GM21825 (cell line): Measurements from ENCODE around the gene SETD1A.

ENCODE experiments used
- ATAC-seq: cut with Tn5 transposase; IDR thresholded peaks from one replicate; pipeline ENCODE4 v1.9.1; 2021; ENCODE audit warnings: mild to moderate bottlenecking, moderate library complexity; ENCODE audit not compliant: unreplicated experiment

The SETD1A gene

DNA sequence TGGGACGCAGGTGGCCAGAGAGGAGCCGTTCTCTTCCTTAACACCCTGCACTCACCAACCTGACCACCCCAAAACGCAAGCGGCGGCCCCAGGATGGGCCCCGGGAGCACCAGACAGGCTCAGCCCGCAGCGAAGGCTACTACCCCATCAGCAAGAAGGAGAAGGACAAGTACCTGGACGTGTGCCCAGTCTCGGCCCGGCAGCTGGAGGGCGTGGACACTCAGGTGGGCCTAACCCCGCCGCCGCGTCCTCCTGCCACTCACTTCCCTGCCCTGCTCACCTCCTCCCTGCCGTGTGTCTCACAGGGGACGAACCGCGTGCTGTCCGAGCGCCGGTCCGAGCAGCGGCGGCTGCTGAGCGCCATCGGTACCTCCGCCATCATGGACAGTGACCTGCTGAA lies 22.9 kb downstream of the SETD1A start:
- ATAC-seq = no peak

DNA sequence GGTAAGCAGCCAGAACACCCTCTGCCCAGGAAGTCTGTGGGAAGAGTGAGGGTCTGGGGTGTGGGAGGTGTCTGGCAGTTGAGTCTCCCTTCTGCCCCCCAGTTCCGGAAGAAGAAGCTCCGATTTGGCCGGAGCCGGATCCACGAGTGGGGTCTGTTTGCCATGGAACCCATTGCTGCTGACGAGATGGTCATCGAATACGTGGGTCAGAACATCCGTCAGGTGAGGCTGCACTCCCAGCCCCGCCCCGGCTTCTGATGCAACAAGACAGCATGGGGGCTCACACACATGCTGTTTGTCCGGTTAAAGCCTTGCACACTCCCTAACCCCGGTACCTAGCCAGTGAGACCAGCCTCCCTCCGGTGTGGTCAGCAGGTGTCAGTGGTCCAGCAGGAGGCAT lies 23.4 kb downstream of the SETD1A start:
- ATAC-seq = no peak

DNA sequence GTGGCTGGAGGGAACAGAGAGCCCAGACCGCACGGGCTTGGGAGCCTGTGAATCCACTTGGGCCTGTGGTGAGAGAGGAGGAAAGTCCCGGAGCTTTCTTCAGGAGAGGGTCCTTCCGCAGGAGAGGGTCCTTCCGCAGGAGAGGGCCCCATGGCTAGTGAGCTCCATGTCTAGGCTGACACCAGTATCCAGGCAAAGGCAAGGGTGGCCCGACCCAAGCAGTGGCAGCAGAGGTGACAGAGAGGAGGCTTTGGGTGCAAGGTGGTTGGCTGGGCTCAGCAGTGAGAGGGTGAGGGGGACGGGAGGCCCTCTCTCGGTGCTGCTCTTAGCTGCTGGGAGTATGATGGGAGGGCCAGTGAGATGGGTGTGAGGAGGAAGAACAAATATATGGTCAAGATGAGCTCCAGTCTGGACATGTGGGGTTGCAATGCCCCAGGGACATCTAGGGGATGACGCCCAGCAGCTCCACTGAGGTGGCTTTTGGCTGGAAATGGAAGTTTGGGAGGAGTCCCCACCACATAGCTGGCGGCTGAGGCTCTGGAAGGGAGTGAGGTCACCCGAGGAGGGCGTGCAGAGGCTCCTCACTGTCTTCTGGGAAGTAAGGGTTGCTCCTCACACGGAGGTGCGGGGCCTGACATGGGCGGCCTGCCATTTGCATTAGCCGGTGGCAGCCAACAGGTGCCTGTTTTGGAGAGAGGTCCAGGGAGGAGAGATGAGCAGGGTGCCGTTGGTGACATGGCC lies 25.2 kb downstream of the SETD1A start:
- ATAC-seq = no peak

DNA sequence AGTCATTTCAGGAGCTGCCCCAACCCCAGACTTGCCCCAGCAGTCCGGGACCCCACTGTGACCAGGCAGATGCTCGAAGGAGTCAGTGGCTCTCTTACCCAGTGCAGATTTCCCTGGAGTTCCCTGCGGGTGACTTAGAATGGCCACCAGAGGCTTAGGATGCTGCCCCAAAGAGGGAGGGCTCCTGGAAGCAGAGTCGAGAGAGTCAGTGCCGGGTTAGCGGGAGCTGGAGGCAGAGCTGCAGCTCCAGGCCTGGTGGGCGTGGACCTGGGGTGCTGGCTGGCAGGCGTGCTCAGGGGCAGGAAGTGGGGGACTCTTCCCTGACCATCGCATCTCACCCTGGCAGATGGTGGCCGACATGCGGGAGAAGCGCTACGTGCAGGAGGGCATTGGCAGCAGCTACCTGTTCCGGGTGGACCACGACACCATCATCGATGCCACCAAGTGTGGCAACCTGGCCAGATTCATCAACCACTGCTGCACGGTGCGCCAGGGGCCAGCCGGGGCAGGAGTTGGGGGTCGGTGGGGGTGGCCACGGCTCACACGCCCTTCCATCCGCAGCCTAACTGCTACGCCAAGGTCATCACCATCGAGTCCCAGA lies 25.8 kb downstream of the SETD1A start:
- no peak for ATAC-seq

DNA sequence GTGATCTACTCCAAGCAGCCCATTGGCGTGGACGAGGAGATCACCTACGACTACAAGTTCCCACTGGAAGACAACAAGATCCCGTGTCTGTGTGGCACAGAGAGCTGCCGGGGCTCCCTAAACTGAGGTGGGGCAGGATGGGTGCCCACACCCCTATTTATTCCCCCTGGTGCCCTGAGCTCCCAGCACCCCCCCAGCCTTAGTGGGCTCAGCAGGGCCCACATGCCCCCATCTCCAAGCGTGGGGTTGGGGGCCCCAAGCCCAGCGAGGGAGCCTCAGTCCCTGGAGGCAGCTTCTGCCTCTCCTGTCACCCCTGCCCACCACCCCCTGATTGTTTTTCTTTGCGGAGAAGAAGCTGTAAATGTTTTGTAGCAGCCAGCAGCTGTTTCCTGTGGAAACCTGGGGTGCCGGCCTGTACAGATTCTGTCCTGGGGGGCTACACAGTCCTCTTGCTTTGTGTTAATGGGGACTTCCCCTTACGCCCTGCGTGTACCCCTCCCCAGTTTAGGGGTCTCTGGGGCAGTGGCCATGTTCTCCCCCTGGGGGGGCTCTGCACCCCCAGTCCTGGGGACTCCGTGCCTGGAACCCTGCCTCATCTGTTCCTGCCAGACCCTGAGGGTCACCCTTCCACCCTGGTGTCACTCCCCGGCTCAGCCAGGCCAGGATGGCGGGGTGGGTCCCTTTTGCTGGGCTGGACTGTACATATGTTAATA lies 26.5 kb downstream of the SETD1A start:
- no peak for ATAC-seq

DNA sequence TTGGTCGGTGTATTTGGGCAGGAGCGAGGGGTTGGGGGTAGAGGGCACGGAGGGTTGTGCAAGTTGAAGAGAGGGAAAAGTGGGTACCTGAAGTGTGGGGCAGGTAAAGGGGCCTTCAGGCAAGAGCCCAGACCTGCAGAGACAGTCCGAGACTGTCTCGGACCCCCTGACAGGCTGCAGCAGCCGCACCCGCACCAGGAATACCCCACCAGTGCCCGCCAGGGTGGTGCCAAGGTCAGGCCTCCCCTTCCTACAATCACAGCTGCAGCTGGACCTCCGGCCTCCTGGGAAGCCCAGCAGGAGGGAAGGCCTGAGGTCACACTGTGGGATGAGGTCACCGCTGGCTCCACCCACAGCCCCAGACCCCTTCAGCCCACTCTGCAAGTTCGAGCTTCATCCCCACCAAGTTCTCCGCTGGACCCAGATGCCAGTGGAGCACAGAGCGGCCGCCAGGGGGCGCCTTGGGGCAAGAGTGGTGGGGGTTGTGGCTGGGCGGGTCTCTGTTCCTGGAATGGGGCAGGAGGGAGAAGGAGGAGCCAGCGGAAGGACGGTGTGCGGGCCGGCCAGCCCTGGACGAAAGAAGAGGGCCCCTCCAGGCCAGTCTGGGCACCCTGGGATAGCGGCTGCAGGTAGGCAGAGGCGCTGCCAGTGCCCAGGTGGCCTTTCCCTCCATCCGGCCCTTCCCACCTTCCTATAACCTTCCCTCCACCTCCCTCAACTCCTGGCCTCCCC lies 27.3 kb downstream of the SETD1A start, which contains the start of gene HSD3B7:
HSD3B7 (plus strand) TSS at position 539 of the 732 bp plus-strand sequence. CDS start 452 bp downstream, outside the sequence.
- no peak for ATAC-seq

DNA sequence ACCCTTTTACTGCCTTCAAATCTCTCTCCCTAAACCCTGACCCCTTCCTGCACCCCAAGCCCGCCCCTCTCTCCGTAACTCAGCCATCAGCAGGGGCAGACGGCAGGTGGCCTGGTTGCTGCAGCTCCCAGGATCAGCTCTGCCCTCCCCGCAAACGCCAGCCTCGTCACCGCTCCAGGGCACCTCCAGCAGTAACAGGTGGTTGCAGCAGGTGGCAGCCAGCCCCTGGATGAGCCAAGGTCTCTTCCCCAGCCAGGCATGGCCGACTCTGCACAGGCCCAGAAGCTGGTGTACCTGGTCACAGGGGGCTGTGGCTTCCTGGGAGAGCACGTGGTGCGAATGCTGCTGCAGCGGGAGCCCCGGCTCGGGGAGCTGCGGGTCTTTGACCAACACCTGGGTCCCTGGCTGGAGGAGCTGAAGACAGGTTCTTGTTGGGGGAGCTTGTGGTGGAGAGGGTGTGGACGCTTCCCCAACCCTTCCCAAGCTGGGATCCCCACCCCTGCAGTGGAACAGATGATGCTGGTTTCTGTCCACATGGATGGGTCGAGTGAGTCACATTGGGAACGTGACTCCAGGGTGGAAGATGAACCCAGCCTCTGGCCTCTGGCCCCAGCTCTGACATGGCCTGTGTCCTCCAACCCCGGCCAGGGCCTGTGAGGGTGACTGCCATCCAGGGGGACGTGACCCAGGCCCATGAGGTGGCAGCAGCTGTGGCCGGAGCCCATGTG lies 28.0 kb downstream of the SETD1A start:
- ATAC-seq = no peak

DNA sequence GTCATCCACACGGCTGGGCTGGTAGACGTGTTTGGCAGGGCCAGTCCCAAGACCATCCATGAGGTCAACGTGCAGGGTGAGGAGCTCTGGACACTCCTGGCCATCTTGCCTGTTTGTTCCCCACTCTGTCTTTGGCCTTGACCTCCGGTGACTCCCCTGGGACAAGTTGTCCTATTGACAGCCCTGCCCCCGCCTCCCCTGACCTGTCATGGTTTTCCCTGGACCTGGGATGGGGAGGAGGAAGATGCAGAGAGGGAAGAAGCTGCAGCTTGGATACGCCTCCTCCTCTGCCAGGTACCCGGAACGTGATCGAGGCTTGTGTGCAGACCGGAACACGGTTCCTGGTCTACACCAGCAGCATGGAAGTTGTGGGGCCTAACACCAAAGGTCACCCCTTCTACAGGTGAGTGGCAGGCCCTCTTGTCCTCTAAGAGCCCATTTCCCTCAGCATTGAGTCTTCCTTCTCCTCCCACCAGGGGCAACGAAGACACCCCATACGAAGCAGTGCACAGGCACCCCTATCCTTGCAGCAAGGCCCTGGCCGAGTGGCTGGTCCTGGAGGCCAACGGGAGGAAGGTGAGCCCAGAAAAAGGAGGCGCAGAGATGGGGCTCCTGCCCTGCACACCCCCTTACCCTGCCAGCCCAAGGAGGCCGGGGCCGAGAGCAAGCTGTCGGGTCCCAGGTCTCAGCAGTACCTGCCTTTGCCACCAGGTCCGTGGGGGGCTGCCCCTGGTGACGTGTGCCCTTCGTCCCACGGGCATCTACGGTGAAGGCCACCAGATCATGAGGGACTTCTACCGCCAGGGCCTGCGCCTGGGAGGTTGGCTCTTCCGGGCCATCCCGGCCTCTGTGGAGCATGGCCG lies 28.8 kb downstream of the SETD1A start:
- no peak for ATAC-seq

DNA sequence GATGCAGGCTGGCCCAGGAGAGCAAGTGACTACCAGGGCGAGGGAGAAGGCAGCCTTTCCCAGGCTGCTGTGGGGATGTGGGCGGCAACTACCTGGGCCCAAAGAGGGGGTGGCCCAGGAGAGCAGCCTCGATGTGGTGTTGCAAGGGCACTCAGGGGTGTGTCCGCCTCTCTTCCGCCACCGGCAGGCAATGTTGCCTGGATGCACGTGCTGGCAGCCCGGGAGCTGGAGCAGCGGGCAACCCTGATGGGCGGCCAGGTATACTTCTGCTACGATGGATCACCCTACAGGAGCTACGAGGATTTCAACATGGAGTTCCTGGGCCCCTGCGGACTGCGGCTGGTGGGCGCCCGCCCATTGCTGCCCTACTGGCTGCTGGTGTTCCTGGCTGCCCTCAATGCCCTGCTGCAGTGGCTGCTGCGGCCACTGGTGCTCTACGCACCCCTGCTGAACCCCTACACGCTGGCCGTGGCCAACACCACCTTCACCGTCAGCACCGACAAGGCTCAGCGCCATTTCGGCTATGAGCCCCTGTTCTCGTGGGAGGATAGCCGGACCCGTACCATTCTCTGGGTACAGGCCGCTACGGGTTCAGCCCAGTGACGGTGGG lies 30.1 kb downstream of the SETD1A start:
- no peak for ATAC-seq

DNA sequence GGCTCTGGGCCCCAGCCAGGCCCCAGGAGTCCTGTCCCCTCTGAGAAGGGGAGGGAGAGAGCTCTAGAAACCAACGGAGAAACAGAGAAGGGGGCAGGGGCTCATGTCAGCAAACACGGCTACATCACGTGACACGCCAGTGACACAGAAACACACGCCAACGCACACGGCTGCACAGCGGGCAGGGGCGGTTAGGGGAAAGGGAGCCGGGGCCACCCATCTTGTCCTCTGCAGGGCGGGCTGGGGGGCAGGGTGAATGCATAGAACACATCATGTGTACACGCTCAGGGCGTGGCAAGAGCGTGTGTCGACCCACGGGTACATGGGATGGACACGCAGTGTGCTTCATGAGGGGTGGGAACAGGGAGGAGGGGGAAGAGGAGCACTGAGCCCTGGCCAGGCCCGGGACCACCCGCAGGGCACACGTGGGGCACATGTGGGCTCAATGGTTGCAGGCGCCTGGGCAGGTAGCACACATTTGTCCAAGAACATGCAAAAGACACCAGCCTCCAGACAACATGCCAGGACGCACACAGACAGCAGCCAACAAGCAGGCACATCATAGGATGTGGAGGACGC lies 32.0 kb downstream of the SETD1A start:
- no peak for ATAC-seq

DNA sequence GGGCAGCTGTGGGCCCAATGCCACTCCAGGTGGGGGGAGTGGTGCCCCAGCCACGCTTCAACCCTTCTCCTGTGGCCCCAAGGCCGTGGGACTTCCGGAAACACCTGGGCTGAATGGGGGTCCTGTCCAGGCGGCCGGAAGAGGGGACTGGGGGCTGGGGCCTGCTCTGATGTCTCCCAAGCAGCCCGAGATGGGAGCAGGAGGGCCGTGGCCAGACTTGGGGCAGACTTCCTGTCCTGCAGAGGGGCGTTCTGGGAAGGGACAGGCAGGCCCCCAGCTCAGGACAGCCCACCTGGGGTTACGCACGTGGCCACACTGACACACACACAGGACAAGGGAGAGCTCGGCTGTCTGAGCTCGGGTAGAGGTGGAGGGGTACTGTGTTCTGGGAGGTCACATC lies 32.6 kb downstream of the SETD1A start:
- ATAC-seq = no peak

DNA sequence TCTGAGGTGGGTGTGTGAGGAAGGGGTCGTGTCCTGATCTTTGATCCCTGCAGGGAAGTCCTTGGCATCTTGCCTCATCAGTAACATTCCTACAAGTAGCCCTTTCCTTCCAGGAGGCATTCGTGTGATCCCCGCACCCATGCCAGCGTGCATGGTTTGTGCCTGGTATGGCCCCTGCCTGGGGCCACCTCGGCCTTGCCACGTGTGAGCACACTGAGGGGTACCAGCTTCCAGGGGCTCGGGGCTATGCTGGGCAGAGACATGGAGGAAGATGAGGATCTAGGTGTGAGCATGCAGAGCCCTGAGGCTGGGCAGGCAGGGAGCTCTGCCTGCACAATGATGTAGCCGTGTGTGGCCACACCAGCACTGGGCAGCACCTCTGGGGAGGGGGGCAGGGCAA lies 33.5 kb downstream of the SETD1A start:
- ATAC-seq = no peak

DNA sequence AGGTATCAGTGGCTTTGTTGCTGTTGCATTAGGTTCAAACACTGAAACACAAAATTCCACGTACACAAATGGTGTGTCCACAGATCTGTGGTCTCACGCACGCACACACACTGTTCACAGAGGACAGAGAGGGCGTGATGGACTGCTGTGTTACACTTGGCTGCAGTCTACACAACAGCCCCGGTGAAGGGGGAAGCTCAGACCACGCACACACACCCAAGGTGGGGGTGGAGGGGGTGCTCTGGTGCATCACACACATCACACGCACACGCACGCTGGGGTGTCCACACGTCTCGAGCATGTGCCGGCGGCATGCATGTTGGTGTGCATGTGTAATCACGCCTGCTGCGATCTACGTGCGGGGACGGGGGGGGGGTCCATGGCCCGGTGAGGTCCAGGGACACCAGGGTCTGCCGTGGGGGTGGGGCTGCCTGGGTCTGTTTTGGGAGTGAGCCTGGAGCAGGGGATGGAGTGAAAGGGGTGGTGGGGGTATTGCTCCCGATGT lies 34.8 kb downstream of the SETD1A start:
- ATAC-seq = no peak

DNA sequence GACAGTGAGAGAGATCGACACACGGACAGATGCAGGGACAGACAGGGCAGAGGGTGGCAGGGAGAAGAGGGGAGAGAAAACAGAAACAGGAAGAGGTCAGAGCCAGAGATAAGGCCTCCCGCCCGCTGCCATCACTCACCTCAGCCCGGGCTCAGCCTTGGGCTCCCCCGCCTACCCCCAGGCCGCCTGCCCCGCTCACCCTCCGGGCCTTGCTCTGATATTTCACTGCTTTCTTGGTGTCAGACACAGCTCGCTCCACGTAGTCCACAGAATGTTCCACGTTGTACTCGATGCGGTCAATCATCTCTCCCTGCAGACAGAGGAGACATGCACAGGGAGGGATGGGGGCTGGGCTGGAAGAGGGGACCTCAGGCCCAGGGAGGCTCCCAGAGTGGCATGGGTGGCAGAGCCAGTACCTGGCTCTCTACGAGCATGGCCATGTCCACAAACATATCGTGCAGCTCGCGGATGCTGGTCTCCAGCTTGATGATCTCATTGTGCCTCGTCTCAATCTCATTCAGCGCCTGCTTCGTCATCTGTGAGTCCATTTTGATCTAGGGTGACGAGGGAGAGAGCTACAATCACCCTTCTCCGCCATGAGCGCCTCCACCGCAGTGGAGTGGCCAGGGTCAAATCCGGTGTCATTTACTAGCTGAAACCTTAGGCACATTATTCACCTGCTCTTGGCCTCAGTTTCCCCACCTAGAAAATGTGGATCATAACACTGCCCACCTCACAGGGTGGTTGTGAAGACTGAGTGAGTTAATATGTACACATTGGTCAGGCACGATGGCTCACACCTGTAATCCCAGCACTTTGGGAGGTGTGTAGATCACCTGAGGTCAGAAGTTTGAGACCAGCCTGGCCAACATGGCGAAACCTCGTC lies 35.6 kb downstream of the SETD1A start:
- ATAC-seq = no peak

DNA sequence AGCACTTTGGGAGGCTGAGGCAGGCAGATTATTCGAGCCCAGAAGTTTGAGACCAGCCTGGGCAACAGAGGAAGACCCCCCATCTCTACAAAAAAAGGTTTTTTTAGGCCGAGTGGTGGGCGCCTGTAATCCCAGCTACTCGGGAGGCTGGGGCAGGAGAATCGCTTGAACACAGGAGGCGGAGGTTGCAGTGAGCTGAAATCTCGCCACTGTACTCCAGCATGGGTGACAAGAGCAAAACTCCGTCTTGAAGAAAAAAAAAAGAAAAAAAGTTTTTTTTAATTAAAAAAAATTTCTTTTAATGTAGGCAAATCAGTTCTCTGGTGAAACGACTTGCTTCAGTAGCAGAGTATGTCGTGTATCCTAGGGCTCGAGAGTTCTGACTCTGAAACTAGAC lies 38.4 kb downstream of the SETD1A start:
- no peak for ATAC-seq

DNA sequence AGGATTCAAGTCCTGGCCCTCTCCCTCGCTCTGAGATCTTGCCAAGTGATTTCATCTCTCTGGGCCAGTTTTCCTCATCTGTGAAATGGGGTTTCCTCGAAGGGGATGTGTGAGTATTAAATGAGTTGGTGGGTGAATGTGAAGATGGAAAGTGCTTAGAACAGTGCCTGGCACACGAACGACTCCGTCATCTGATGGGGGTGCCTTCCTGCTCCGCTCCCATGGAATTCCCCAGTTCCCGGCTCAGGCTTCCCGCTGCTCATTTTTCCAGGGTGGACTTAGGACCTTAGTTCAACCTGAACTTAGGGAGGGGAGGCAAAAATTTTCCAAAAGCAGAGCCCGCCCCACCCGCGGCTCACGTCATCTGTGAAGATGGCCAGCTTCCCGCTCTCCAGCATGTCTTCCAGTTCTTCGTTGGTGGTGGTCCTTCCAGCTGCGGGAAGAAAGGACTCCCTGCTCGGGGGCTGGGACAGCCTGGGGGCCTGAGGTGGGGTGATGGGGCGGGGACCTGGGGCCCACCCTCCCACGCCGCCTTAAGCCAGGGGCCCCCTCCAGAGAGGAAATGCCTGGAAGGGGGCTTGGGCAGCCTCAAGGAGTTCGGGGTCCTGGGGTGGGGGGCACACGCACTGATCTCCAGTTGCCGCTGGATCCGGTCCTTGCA lies 38.9 kb downstream of the SETD1A start:
- ATAC-seq = no peak

DNA sequence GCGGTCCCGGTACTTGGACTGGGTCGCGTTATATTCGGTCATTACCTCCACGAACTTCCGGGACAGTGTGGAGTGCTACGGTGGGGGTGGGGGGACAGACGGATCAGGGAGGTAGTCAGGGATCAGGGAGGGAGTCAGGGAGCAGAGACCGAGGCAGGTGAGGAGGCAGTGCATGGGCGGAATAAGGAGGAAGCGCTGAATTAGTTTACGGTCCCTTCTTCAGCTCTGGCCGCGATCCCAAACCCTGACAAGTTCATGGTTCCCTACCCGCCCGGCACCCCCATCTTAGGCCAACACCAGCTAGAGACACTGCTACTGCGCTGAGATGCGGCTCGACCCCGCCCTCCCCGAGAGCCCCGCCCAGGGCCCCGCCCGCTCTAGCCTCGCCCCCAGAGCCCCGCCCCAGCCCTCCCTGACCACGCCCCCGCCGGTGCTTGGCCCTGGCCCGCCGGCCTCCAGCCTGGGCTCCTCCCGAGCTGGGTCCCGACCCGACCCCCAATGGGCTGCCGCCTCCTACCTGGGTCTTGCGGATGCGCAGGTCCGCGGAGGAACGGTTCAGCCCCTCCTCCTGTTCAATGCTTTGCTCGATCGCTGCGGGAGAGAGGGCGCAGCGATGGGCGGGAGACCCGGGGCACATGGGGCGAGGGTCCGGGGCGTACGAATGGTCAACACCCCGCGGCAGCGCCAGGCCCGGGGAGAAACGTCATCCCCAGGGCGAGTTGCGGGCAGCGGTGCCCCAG lies 39.6 kb downstream of the SETD1A start:
- peak; percentile 79 for ATAC-seq
